ENCODE data around the gene CUL2. TPM values are rescaled to one million over a fixed set of nuclear protein-coding genes. Genes with fewer than 3 reads are reported as not detected.

CUL2 gene
- total and polyA plus RNA-seq, 2 of the 4 experiments (the other 2 are of a cell fraction) = 18.9 to 36.6 TPM

- ATAC-seq (ENCODE audit: low read depth) (no peak), DNase-seq (no peak)
- no peak overlapping the region for H3K23ac ChIP-seq (ENCODE audit: low read depth, low read length)
- POLR2A ChIA-PET (ENCODE audit: unreplicated experiment) = no interaction called here
- no peak overlapping the region for H4K5ac ChIP-seq (ENCODE audit: low read depth, low read length)
- H4K8ac ChIP-seq (ENCODE audit: low read depth in 2 of 2, low read length in 2 of 2) = no peak overlapping the region
- no peaks in the 10 kb centered on the region for H4K20me1 ChIP-seq (ENCODE audit: insufficient read depth, low read length)
- no peak overlapping the region for H3K9ac ChIP-seq (ENCODE audit: low read depth, low read length)
- H3K18ac ChIP-seq (ENCODE audit: low read depth, low read length) = no peak overlapping the region
- no peaks in the 10 kb centered on the region for H3K36me3 ChIP-seq (ENCODE audit: control insufficient read depth, insufficient read depth, low read length)
- no peaks in the 10 kb centered on the region for H3K9me3 ChIP-seq (ENCODE audit: control insufficient read depth, insufficient read depth, low read length)
- no peak overlapping the region for H2BK120ac ChIP-seq (ENCODE audit: low read depth, low read length)
- 78% methylated on average over 5 of the region's 9 CpGs; no CpG with 5 or more reads in 1 of the 2 experiments for WGBS, 2 experiments (ENCODE audit: extremely low coverage in 2 of 2, insufficient read length in 1 of 2)
- no peak overlapping the region for H3K4ac ChIP-seq (ENCODE audit: low read depth, low read length)
- intact Hi-C loops (cut with micrococcal nuclease) (loop anchor here (10.0 kb wide), 1 partner anchor 235 kb away; no protein-coding TSS in a partner anchor), in situ Hi-C loops (cut with MboI; ENCODE audit: low sequenced_read_pairs) (no loop called here), dilution Hi-C loops (cut with HindIII; ENCODE audit: low sequenced_read_pairs, unreplicated experiment) (no loop called here)
- H3K9me1 ChIP-seq (ENCODE audit: insufficient read depth, low read length) = no peaks in the 10 kb centered on the region
- no peak overlapping the region for H2BK20ac ChIP-seq (ENCODE audit: low read depth, low read length)
- CTCF ChIA-PET = interaction anchor here (0.7 kb wide), 1 partner anchor 32 kb away, joined by 4 read pairs; no protein-coding TSS in a partner anchor
- no peak overlapping the region for H3K56ac ChIP-seq (ENCODE audit: extremely low read depth, insufficient read depth, low read length)
- no peak overlapping the region for H2AK9ac ChIP-seq (replicated peaks; ENCODE audit: low read depth, low read length, poor library complexity)
- H3K4me2 ChIP-seq (ENCODE audit: low read depth, low read length) = no peak overlapping the region
- H2AFZ ChIP-seq (replicated peaks; ENCODE audit: low read length, poor library complexity) = no peak overlapping the region
- H3K79me1 ChIP-seq (ENCODE audit: low read depth in 1 of 2, low read length in 2 of 2) = no peaks in the 10 kb centered on the region
- no peak overlapping the region for H2BK15ac ChIP-seq (ENCODE audit: low read depth, low read length)
- H2AK5ac ChIP-seq (ENCODE audit: low read depth, low read length) = no peak overlapping the region
- H4K91ac ChIP-seq (ENCODE audit: insufficient read depth, low read depth, low read length) = no peak overlapping the region
- no TSS peak for BruUV-seq (replicated peaks)
- TF ChIP-seq MAFK (IDR thresholded peaks at IDR 0.05; ENCODE audit: low read depth, low read length) = no peak
- TF ChIP-seq POLR2A (IDR thresholded peaks at IDR 0.05; ENCODE audit: low read depth, low read length) = no peak
- no peak overlapping the region for H3K14ac ChIP-seq (replicated peaks; ENCODE audit: low read depth, low read length)
- H3K27ac ChIP-seq (ENCODE audit: insufficient read depth, low read length) = no peak overlapping the region
- peaks cover 2% of the 10 kb centered on the region for H3K27me3 ChIP-seq (ENCODE audit: control insufficient read depth, insufficient read depth, low read length)
- no peak overlapping the region for H3K4me3 ChIP-seq (ENCODE audit: insufficient read depth, low read depth, low read length)
- H3K4me1 ChIP-seq (ENCODE audit: control insufficient read depth, insufficient read depth, low read length) = no peaks in the 10 kb centered on the region
- no peak overlapping the region for H2BK5ac ChIP-seq (ENCODE audit: low read depth, low read length, poor library complexity, severe bottlenecking)
Observed at GRCh38 chr10:34959321-34959720, 130.8 kb downstream of the CUL2 start.

Small RNA genes within 50 kb of the gene (microRNA-seq; reads per million reads assigned to microRNA genes)
- gene MIR3611 (ENCODE audit: insufficient read depth in 1 of 2, insufficient read length in 1 of 2, unreplicated experiment in 1 of 2) (3.1 to 6.6 reads per million in 2 experiments), gene RNU7-77P (ENCODE audit: insufficient read depth, insufficient read length) (not detected)

Small RNA genes within 50 kb of the gene (small RNA-seq; reads per million reads assigned to genes)
- 0.67 to 40.2 (median 25.0) reads per million in 5 experiments for gene MIR3611
- gene RNU7-77P = 0 reads per million in 5 experiments

Other genes with a start within 250 kb of the CUL2 start
- gene CREM, start 36.5 kb upstream of the CUL2 start, total RNA-seq (2012; rRNA removed) = 40.5 and 48.0 TPM in 2 replicates
- gene CREM, start 36.5 kb upstream of the CUL2 start, polyA plus RNA-seq (2012; rRNA removed) = 29.4 and 33.2 TPM in 2 replicates
- gene CCNY, start 246.2 kb upstream of the CUL2 start, total RNA-seq (2012; rRNA removed) = 81.4 and 131 TPM in 2 replicates
- 24.8 and 38.0 TPM in 2 replicates for gene CCNY, start 246.2 kb upstream of the CUL2 start, polyA plus RNA-seq (2012; rRNA removed)

Measured in IMR-90 (cell line).